GM21423 (cell line): ENCODE measurements around the gene SEMA3E.

Experiments
- ATAC-seq: cut with Tn5 transposase; IDR thresholded peaks from one replicate; pipeline ENCODE4 v1.9.1; 2021; ENCODE audit warnings: mild to moderate bottlenecking, moderate library complexity; ENCODE audit not compliant: unreplicated experiment

SEMA3E gene

DNA sequence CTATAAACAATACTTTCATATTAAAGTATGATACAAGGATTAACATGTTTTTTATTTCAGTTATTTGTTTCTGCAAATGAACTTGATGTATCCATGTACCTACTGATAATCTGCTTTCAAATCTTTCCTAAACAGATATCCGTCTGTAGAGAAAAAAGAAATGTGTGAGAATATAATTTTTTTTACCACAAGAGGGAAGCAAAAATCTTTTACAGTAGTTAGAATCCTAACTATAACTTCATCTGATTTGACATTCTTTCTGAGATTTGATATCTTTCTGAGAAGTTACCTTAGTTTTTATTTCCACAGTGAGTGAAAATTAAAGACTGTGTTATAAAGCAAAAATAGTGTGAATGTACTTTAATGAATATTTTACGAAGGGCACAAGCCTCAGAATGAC is 282.3 kb downstream of the SEMA3E start:
- ATAC-seq, result no peak

DNA sequence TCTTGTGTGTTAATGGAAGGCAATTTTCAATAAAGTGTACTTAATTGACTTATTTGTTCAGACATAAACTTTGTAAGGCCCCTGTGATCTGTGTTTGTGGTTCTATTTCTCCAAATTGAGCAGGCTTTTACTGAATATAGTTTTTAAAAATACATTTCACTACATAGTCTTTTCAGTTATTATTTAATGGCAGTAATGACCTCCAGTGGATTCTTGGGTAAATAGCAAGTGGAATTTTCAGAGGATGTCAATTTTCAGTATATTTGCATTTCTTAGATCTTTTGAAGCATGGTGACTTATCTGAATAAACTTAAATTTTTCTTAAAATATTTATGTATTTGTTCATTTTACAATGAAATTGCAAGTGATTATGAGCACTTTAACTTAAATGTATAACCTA is 283.2 kb downstream of the SEMA3E start:
- ATAC-seq, result no peak

DNA sequence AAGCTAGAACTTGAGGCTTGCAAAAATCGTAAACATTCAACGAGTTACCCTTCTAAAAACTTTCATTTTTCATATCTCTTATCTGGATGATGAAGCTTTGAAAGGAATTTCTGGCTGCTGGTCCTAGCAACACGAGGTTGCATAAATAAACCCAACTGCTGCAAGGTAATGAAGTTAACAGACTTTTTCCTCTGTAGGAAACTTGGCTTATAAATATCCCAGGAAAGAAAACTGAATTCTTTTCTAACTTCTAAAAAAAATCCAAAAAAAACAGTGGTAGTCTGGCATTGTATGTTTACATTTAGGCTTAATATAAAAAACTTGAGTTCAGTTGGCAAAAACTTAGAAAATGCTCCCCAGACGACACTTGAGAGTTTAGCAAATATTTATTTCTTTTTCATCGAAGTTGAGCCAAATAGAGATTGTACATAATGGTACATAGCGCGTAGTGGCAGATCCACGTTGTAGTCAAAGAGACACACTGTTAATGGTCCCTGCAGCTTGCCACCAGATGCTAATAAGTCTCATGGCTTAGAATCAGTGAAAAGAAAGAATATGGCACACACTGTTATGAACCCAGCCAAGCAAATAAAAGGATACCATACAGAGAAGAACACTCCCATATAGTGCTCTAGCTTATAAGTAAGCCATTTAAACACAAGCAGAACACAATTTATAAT is 285.9 kb downstream of the SEMA3E start:
- ATAC-seq, result no peak

DNA sequence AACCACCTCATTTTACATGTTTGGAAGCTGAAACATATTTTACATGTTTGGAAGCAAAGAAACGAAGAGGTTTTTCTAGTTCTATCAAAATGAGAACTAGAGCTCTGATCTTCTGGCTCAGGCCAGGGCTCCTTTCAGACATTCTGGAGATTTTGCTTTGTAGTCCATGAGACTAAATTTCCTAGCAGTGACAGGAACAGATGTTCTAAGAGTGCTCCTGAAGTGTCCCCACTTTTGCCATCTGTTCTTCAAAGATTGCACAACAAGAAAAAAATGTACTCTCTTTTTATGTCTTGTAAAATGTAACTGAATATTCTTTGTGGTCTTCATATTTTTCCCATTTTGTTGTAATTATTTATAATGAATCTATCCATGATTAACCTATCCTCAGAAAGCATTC is 289.8 kb downstream of the SEMA3E start:
- ATAC-seq, result no peak

DNA sequence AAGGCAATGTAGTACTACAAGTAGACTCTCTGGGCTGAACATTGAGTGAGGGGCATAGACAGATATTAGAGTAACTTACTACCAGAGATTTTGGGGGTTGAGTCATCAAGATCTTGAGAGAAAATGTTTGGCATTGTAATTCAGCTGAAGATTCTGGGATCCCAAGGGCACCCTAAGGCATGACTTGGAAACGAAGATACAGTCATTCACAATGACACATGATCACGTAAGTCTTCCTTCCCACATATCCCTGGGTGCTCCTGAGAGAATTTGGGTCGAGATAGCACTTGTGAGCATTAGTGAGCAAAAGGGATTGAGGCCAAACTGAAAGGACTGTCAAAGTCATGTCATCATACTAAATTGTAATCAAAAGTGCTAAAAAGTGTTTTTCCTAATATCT is 293.8 kb downstream of the SEMA3E start:
- ATAC-seq, result no peak

DNA sequence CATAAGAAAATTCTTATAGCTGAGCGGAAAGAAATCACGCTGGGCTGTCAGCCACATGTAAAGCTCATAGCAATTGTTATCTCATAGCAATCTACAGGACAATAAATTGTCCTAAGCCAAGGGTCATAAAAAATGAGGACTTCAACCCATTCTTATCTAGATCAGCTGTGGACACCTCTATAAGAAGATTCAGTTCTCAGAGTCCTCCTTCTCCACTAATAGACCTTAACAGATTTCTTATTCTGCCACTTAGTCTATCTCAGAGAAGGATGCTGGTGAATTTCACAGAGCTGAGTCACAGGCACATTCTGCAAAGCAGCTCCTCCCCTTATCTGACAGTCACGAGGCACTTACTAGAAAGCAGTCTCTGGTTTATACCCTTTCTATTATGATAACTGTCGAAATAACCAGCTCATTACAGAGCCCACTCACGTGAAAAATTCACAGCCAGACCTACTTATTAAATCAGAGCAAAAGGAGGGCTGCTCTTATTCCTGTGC is 300.9 kb downstream of the SEMA3E start:
- ATAC-seq, result no peak

DNA sequence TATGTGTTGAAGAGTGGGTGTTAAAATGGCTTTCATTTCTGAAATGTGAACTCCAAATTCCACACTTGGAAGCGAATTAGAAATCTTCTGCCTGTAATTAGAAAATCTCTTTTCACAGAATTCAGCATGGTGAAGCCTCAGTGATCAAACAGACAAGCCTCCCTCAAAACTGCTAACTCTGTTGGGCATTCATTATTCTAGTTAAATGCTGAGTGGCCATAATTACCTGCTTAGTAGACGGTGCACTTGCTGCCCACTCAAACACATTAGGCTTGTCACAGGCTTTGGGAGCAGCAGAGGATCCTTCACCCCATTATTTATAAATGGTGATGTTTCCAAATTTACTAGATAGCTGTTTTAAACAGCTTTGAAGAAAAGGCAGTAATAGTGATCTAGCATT is 309.0 kb downstream of the SEMA3E start:
- ATAC-seq, result no peak

DNA sequence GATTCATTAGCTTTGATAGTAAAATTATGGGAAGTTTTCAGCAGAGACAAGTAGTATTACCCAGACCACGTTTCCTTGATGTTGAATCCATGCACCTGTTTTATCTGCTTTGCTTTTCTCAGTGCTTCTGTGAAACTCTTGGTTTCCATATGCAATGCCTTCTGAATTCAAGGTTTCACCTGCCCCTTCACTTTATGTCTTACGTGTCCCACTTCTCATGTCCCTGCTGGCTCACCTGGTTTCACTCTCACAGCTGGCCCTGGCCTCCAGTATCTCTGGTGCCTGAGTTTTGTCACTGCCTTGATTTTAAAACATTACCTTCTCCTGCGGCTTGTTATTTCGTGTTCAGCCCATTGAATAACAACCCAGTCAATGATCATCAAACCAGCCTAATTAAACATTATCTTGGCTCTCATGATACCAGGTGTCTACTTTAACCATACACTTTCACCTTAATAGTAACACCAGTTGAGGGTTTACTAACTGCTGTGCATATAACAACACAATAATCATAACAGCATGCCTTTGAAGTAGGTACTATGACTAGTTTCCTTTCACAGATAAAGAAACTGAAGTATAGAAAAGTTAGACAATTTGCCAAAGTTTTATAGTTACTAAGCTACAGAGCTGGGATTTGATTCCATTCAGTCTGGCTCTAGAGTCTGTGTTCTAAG is 310.5 kb downstream of the SEMA3E start:
- ATAC-seq, result no peak

DNA sequence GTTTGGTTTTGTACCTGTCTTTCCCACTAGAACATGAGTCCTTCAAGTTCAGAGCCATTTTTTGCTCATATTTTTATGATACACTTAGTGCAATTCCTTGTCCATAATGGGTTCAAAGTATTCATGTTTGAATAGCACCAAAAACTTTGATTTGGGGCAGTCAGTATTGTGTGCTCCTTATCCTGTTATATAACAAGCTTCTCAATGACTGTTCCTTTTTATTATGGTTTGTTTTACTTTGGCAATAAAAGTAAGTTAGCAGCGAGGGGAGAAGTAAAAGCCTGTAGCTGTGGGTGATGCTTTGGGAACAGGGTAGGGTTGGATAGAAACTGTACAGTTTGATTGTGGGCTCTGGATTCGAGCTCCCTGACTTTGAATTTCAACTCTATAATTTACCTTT is 311.9 kb downstream of the SEMA3E start:
- no peak for ATAC-seq

DNA sequence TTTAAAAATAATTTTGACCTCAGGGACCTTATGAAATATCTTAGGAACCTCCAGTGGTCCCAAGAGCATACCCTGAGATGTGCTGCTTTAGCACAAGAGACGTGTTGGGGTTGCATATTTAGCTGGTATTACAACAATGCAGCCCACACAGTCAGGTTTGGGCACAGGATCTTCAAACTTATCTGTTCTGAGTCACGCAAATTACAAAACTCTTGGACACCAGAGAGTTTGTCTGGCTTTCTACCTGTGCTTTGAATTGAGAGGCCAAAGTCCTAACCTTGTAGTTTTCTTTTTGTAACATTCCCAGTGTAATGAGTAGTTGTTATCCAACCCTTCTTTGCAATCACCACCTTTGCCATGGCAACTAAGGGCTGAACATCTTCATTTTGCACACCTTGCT is 322.7 kb downstream of the SEMA3E start:
- no peak for ATAC-seq

DNA sequence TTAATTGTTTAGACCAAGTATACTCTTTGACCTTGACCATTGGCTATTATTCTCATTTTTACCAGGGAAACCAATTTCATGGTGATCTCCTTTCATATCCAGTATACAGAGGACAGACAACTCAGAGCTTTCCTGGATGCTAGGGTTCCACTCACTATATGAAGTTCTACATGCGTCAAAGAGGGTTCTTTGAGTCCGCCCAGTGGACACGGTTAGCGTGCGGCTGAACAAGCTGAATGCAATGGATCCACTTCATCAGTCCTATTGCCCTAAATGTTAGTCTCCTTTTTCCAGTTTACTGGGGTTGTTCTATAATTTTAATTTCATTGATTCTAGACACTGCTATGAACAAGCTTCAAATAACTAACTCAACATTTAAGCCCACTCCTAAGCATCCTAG is 323.9 kb downstream of the SEMA3E start:
- ATAC-seq, result no peak

DNA sequence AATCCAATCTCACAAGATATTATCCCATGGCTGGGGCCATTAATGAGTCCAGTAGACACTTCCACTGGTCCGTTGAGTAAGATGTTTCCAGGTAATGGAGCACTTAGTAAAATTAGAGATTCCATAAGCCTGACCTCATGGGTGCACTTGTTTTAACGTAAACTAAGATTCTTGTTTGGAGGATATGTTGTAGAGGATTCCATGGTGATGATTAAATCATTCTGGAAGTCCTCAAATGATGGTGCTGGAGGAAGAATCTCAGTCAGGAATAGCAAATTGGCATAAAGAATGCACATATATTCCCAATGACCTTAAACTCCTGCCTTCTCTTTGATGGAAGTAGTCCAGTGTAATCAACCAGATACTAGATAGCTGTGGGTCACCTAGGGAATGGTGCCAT is 324.3 kb downstream of the SEMA3E start:
- no peak for ATAC-seq

DNA sequence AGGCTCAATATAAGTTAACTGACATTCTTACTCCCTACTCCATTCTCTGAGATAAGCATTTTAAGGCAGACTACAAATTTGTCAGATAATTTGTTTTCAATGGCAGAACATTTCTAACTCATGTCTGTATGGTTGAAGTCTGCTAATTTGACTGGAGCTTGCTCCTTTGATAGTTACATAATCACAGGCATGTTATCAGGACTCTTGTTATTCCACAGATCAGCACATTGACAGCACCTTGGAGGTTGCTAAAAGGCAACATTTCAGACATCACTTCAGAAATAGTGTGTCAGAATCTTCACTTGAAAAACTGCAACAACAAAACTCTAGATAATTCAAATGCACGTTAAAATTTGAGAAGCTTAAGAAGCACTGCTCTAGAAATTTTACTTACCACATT is 327.9 kb downstream of the SEMA3E start:
- ATAC-seq, result no peak

DNA sequence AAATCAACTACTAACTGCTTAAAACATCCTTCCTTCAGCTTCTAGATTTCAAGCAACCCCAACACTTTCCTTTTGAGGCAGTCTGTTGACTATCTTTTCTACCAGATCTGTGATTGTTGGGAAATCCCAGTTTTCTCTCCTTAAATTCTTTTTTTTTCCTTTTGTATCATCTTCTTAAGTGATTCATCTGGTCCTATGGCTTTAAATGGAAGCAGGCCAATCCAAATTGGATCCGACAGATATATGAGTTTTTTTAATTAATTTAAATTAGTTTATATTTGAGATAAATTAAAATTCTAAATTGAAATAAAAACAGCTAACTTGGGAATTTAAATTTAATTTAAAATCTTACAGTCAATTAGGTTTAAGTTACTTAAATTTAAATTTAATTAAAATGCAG is 335.0 kb downstream of the SEMA3E start:
- no peak for ATAC-seq
